Kidney (tissue), 14 donors: ENCODE data around the gene PLTP. TPM values are rescaled to one million over a fixed set of nuclear protein-coding genes. Genes with fewer than 3 reads are reported as not detected.
A peak's percentile ranks its signal among the peaks of the same experiment; 100 is the strongest.

Source experiments
- DNase-seq, 5 donors: peaks; one replicate each; pipeline ENCODE4 v3.0.0-alpha.2; 2013 to 2020
- FAIRE-seq: peaks from 2 replicates; lab custom pipeline; 2012; peaks lifted over from hg19 to GRCh38; lab: Jason Lieb, UNC
- H3K27ac ChIP-seq, 2 donors: one replicate each; pipeline ENCODE4 v1.7.0; 2013; ENCODE audit warnings: low read depth in 2 of 2, low read length in 2 of 2, inconsistent platforms in 1 of 2
- H3K27me3 ChIP-seq: one replicate; pipeline ENCODE4 v1.7.1; 2013; ENCODE audit warnings: low read length, inconsistent platforms; ENCODE audit not compliant: control insufficient read depth, insufficient read depth
- H3K36me3 ChIP-seq, 3 donors: one replicate each; pipeline versions ENCODE4 v1.7.0 to v1.7.1; 2013; ENCODE audit warnings: low read length in 3 of 3, control low read depth in 1 of 3, inconsistent platforms in 1 of 3; ENCODE audit not compliant: insufficient read depth in 3 of 3, control insufficient read depth in 2 of 3
- H3K4me1 ChIP-seq, 3 donors: one replicate each; pipeline versions ENCODE4 v1.7.0 to v1.7.1; 2013; ENCODE audit warnings: low read length in 3 of 3, inconsistent platforms in 1 of 3, low read depth in 1 of 3; ENCODE audit not compliant: control insufficient read depth in 2 of 3, insufficient read depth in 2 of 3
- H3K4me3 ChIP-seq, 3 donors: one replicate each; pipeline versions ENCODE4 v1.7.0 to v1.8.1; 2013; ENCODE audit warnings: low read length in 3 of 3, control low read depth in 1 of 3, inconsistent platforms in 1 of 3
- H3K9ac ChIP-seq, 3 donors: one replicate each; pipeline versions ENCODE4 v1.7.0 to v1.7.1; 2013; ENCODE audit warnings: low read length in 3 of 3, control low read depth in 1 of 3, inconsistent platforms in 1 of 3
- H3K9me3 ChIP-seq, 3 donors: one replicate each; pipeline versions ENCODE4 v1.7.0 to v1.7.1; 2013; ENCODE audit warnings: low read length in 3 of 3, control low read depth in 1 of 3, inconsistent platforms in 1 of 3; ENCODE audit not compliant: control insufficient read depth in 2 of 3, insufficient read depth in 1 of 3
- CTCF ChIP-seq: IDR thresholded peaks from 3 replicates; pipeline ENCODE4 v1.5.1; 2012; ENCODE audit warnings: mild to moderate bottlenecking, moderate library complexity, borderline replicate concordance; ENCODE audit not compliant: insufficient read depth; ENCODE audit errors: extremely low read depth
- intact Hi-C: fragments of 100-400 bp; cut with DNase I; formaldehyde crosslinking; loops from one replicate; pipeline ENCODE4 v1.11.1; 2022
- polyA plus RNA-seq: library from polyadenylated mRNA; stranded (reverse); fragments of 350-450 nt; fragmentation: Illumina TruSeq; extraction: RNeasy Lipid Tissue Mini Kit (QIAGEN cat#74804); gene quantifications from one replicate; pipeline ENCODE4 v1.2.3, GENCODE V29; 2014; ENCODE audit warnings: low read depth, low replicate concordance; ENCODE audit not compliant: insufficient read depth
- total RNA-seq: library from RNA; stranded (reverse); fragmentation: NEBNext Ultra II Directional; extraction: Animal tissue kit (Norgen Biotek cat#: 25700); gene quantifications from one replicate; pipeline ENCODE4 v1.2.1, GENCODE V29; 2021
- donor health status: control.
- donor health status: control.
- donor health status: control.
- donor health status: control.
- donor health status: control.
- donor health status: DM: yes; HTN: yes; CAD: no.
- donor health status: Normal renal cell carcinoma (clear cell type).

PLTP gene
- total and polyA plus RNA-seq, 2 donors from 2014 or later = 345 to 790 TPM

- Histone ChIP-seq H3K27ac (no peak overlapping the region), H3K4me3 (no peak overlapping the region), H3K9me3 (no peaks in the 10 kb centered on the region), H3K4me1 (peaks cover 0 to 3% (median 0%) of the 10 kb centered on the region in 3 donors), H3K36me3 (peaks cover 18 to 50% (median 39%) of the 10 kb centered on the region in 3 donors), H3K9ac (no peak overlapping the region), H3K27me3 (no peaks in the 10 kb centered on the region)
- no peak for TF ChIP-seq CTCF
- DNase-seq (no peak), FAIRE-seq (no peak)
- intact Hi-C loops = no loop called here
Measured at GRCh38 chr20:45938727-45939438, 26.9 kb upstream of the PLTP start.

DNA sequence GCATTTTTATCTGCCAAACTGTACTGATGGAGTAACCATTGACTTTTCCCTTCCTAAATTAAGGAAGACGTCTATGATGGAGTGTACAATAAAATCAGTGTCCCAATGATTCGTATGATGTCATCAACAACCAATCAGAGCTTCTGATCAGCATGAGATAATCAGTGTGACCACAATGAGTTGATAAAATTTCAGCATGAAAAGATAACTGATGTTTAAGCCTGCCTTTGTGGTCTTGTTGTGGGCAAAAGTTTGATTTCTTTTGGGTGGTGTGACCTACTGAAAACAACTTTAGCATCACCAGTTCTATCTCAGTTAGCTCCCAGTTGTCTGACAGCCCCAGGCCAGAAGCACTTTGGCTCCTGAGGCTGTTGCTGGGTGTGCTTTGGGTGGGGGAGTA lies 25.8 kb upstream of the PLTP start:
- TF ChIP-seq CTCF = no peak
- no peaks in the 10 kb centered on the region for H3K9me3 ChIP-seq
- peaks cover 0 to 8% (median 5%) of the 10 kb centered on the region in 3 donors for H3K4me1 ChIP-seq
- FAIRE-seq = no peak
- H3K27ac ChIP-seq = no peak overlapping the region
- intact Hi-C loops = no loop called here
- no peak for DNase-seq
- peaks cover 10 to 39% (median 28%) of the 10 kb centered on the region in 3 donors for H3K36me3 ChIP-seq
- no peaks in the 10 kb centered on the region for H3K27me3 ChIP-seq
- no peak overlapping the region for H3K4me3 ChIP-seq
- H3K9ac ChIP-seq = no peak overlapping the region

GRCh38 chr20:45935416-45936046 lies 23.6 kb upstream of the PLTP start:
- Histone ChIP-seq H3K9me3 (no peaks in the 10 kb centered on the region), H3K4me3 (peak overlapping the region; percentile 87 to 95 (median 89)), H3K27ac (peak overlapping the region; percentile 85 to 87), H3K9ac (peak overlapping the region; percentile 80 to 95 (median 84)), H3K4me1 (peaks cover 0 to 8% (median 5%) of the 10 kb centered on the region in 3 donors), H3K36me3 (peaks cover 10 to 32% (median 23%) of the 10 kb centered on the region in 3 donors), H3K27me3 (no peaks in the 10 kb centered on the region)
- no peak for TF ChIP-seq CTCF
- intact Hi-C loops = no loop called here
- FAIRE-seq (no peak), DNase-seq (no peak)
